GM13976 (cell line): Measurements from ENCODE around the gene CSNK1G2.

Source experiments
- DNase-seq: peaks from one replicate; pipeline ENCODE4 v3.0.0; 2012; ENCODE audit warnings: low spot score
- CTCF ChIP-seq: IDR thresholded peaks from 2 replicates; pipeline ENCODE4 v1.5.1; 2012; ENCODE audit warnings: borderline replicate concordance, mild to moderate bottlenecking; ENCODE audit not compliant: insufficient read depth; ENCODE audit errors: extremely low read depth, missing control alignments, control extremely low read depth
- in situ Hi-C: fragments of 300-500 bp; cut with MboI; formaldehyde crosslinking; loops from one replicate; pipeline ENCODE4 v1.12.0; 2022; ENCODE audit warnings: low sequenced_read_pairs, mixed read lengths, inconsistent platforms; ENCODE audit not compliant: unreplicated experiment

The CSNK1G2 gene

DNA sequence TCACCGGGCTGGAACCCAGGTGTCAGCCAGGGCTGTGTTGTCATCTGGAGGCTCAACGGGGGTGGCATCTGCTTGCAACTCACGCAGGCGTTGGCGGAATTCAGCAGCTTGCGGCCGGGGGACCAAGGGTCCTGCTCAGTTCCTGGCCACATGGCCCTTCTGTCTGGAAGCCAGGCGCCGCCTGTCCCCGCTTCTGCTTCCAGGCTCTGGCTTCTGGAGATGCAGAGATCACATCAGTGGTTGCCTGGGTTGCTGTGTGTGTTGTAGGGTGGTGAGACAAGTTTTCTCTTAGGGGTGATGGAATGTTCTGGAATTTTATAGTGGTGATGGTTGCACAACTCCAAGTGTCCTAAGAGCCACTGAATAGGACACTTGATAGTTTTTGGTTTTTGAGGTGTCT lies 30.8 kb upstream of the CSNK1G2 start:
- no peak for TF ChIP-seq CTCF
- in situ Hi-C loops: no loop called here
- DNase-seq: no peak

DNA sequence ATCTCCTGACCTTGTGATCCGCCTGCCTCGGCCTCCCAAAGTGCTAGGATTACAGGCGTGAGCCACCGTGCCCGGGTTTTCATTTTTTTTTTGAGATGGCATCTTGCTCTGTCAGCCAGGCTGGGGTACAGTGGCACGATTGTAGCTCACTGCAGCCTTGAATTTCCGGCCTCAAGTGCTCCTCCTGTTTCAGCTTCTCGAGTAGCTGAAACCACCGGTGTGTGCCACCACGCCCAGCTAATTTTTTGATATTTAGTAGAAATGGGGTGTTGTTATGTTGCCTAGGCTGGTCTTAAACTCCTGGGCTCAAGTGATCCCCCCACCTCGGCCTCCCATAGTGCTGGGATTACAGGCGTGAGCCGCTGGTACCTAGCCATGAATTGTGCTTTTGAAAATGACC lies 29.9 kb upstream of the CSNK1G2 start:
- in situ Hi-C loops: no loop called here
- no peak for DNase-seq
- no peak for TF ChIP-seq CTCF

- TF ChIP-seq CTCF: no peak
- in situ Hi-C loops: no loop called here
- DNase-seq: no peak
Measured at GRCh38 chr19:1911995-1912394, 29.0 kb upstream of the CSNK1G2 start.

GRCh38 chr19:1912760-1913505 lies 28.0 kb upstream of the CSNK1G2 start:
- TF ChIP-seq CTCF: no peak
- no peak for DNase-seq
- in situ Hi-C loops: no loop called here

DNA sequence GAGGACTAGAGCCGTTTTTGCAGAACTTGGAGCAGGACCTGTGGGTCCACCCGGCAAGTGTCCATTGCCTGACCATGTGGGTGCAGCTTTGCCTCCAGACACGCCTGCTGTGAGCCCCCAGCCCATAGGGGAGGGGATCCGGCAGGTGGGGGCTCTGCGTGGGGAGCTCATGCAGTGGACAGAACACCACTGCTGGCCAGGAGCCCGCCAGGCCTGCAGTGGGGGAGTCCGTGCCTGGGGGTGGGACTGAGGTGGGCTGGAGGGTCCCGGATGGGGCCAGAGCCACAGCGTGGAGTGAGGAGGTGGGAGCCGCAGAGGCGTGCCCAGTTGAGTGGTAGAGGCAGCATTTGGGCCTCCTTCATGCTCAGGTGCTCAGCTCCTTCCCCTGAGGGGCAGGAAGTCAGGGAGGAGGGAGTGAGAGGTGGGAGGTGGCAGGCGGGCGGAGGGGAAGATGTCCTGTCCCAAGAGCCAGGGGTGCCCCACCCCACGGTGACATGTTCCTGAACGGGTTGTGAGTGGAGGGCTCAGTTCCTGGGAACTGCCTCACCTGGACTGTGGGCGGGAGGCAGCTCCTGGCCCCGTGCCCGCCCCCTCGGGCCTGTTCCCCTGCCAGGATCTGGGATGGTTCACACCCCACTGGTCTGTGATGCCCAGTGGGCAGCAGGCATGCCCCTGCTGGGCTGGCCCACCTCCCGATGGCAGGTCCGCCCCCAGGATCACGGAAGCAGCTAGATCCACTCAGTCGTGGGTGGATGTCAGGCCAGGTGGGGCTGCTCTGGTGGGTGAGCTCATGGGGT lies 27.0 kb upstream of the CSNK1G2 start:
- no peak for TF ChIP-seq CTCF
- in situ Hi-C loops: no loop called here
- no peak for DNase-seq

- DNase-seq: no peak
- in situ Hi-C loops: no loop called here
- TF ChIP-seq CTCF: no peak
Measured at GRCh38 chr19:1914826-1915341, 26.1 kb upstream of the CSNK1G2 start.
